Mononuclear cell (primary cell): ENCODE results near the gene TUBAL3. TPM values are rescaled to one million over a fixed set of nuclear protein-coding genes. Genes with fewer than 3 reads are reported as not detected.
"Not testable (repeated sequence)": the region's sequence is repeated elsewhere in the genome, so short reads cannot be mapped to it uniquely, and the experiment has no call there.

Source experiments
- H3K27me3 ChIP-seq: 2 replicates; pipeline ENCODE4 v1.6.0; 2011; ENCODE audit warnings: low read length, control low read depth; ENCODE audit not compliant: insufficient read depth
- H3K4me1 ChIP-seq: 2 replicates; pipeline ENCODE4 v1.5.1; 2011; ENCODE audit warnings: mild to moderate bottlenecking, low read length, control low read depth; ENCODE audit not compliant: insufficient read depth
- H3K4me3 ChIP-seq: 2 replicates; pipeline ENCODE4 v1.5.1; 2011; ENCODE audit warnings: mild to moderate bottlenecking, low read length, moderate library complexity
- H3K9me3 ChIP-seq: 2 replicates; pipeline ENCODE4 v1.5.1; 2011; ENCODE audit warnings: low read depth, mild to moderate bottlenecking, control low read depth, low read length
- total RNA-seq: library from RNA; depleted of rRNA; stranded (reverse); fragments of >200 nt; gene quantifications from one replicate; pipeline ENCODE4 v1.2.3, GENCODE V29; 2012

TUBAL3 gene
- total RNA-seq, 1 donor = not detected

DNA sequence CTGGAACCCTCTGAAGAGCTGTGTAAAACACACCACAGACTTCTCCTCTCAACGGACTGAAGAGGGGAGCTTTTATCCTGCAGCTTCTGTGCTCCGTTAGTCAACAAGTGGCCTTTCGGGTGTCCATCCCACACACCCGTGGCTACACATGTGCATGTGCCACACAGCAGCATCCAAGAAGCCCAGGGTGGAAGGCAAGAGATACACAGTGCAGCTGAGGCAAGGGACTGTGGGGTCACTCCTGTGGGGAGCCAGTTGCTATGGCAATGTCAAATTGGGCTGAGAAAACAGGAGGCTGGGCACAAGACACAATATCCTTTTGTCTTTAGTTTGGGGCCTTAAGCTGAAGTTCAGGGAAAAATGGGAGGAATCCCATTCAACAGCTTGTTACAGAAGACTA, 36.5 kb upstream of the TUBAL3 start:
- no peaks in the 10 kb centered on the region for H3K27me3 ChIP-seq
- no peaks in the 10 kb centered on the region for H3K9me3 ChIP-seq
- no peak overlapping the region for H3K4me3 ChIP-seq
- H3K4me1 ChIP-seq = peaks cover 1% of the 10 kb centered on the region

GRCh38 chr10:5440206-5440605, 35.6 kb upstream of the TUBAL3 start:
- Histone ChIP-seq H3K27me3 (no peaks in the 10 kb centered on the region), H3K9me3 (no peaks in the 10 kb centered on the region), H3K4me1 (no peaks in the 10 kb centered on the region), H3K4me3 (no peak overlapping the region)

- no peaks in the 10 kb centered on the region for H3K4me1 ChIP-seq
- no peak overlapping the region for H3K4me3 ChIP-seq
- no peaks in the 10 kb centered on the region for H3K9me3 ChIP-seq
- H3K27me3 ChIP-seq = no peaks in the 10 kb centered on the region
Observed at GRCh38 chr10:5435328-5435727, 30.7 kb upstream of the TUBAL3 start.

GRCh38 chr10:5434017-5434753, 29.6 kb upstream of the TUBAL3 start:
- H3K9me3 ChIP-seq = no peaks in the 10 kb centered on the region
- no peak overlapping the region for H3K4me3 ChIP-seq
- H3K4me1 ChIP-seq = no peaks in the 10 kb centered on the region
- no peaks in the 10 kb centered on the region for H3K27me3 ChIP-seq

- Histone ChIP-seq H3K4me3 (no peak overlapping the region), H3K9me3 (no peaks in the 10 kb centered on the region), H3K27me3 (no peaks in the 10 kb centered on the region), H3K4me1 (no peaks in the 10 kb centered on the region)
Observed at GRCh38 chr10:5433182-5433581, 28.6 kb upstream of the TUBAL3 start.

GRCh38 chr10:5428133-5428532, 23.5 kb upstream of the TUBAL3 start:
- Histone ChIP-seq H3K27me3 (no peaks in the 10 kb centered on the region), H3K4me1 (no peaks in the 10 kb centered on the region), H3K9me3 (no peaks in the 10 kb centered on the region), H3K4me3 (no peak overlapping the region)

DNA sequence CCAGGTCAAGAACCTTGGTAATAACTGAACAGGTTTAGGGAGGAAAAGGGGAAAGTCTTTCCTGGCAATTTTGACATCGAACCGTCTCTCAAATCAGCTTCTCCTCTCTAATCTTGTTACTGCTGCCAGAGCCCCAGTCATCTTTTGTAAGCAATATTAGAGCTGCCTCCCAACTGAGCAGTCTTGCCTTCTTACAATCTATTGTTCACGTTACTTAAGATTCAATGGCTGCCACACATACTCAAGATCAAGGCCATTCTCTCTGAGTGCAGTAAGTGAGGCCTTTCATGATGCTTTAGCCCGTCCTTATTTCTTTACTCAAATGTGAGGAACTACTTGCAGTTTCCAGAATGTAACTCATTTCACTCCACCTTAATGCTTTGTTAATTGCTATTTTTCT, 20.1 kb upstream of the TUBAL3 start:
- Histone ChIP-seq H3K4me3 (no peak overlapping the region), H3K9me3 (no peaks in the 10 kb centered on the region), H3K4me1 (no peaks in the 10 kb centered on the region), H3K27me3 (no peaks in the 10 kb centered on the region)

- Histone ChIP-seq H3K4me3 (no peak overlapping the region), H3K27me3 (no peaks in the 10 kb centered on the region), H3K4me1 (no peaks in the 10 kb centered on the region), H3K9me3 (peaks cover 8% of the 10 kb centered on the region)
Observed at GRCh38 chr10:5423771-5424170, 19.1 kb upstream of the TUBAL3 start.

GRCh38 chr10:5419466-5420094, 15.0 kb upstream of the TUBAL3 start:
- Histone ChIP-seq H3K4me1 (no peaks in the 10 kb centered on the region), H3K27me3 (no peaks in the 10 kb centered on the region), H3K9me3 (peaks cover 13% of the 10 kb centered on the region), H3K4me3 (no peak overlapping the region)

GRCh38 chr10:5418584-5418983, 14.0 kb upstream of the TUBAL3 start:
- Histone ChIP-seq H3K9me3 (peaks cover 13% of the 10 kb centered on the region), H3K4me1 (no peaks in the 10 kb centered on the region), H3K4me3 (no peak overlapping the region), H3K27me3 (no peaks in the 10 kb centered on the region)

DNA sequence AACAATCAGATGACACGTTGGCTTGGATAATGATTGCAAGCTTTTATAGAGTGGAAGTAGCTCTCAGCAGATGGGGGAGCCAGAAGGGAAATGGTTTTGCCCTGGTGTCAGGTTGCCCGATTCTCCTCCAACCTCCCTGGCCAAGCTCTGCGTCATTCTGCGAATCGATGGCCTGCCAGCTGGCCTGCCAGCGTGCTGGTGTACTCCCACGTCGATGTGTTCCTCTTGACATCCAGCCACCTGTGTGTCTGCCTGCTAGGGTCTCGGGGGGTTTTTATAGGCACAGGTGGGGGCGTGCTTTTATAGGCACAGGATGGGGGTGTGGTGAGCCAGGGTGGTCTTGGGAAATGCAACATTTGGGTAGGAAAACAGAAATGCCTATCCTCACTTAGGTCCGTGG, 12.4 kb upstream of the TUBAL3 start:
- peaks cover 13% of the 10 kb centered on the region for H3K9me3 ChIP-seq
- no peak overlapping the region for H3K4me3 ChIP-seq
- no peaks in the 10 kb centered on the region for H3K27me3 ChIP-seq
- peaks cover 8% of the 10 kb centered on the region for H3K4me1 ChIP-seq

DNA sequence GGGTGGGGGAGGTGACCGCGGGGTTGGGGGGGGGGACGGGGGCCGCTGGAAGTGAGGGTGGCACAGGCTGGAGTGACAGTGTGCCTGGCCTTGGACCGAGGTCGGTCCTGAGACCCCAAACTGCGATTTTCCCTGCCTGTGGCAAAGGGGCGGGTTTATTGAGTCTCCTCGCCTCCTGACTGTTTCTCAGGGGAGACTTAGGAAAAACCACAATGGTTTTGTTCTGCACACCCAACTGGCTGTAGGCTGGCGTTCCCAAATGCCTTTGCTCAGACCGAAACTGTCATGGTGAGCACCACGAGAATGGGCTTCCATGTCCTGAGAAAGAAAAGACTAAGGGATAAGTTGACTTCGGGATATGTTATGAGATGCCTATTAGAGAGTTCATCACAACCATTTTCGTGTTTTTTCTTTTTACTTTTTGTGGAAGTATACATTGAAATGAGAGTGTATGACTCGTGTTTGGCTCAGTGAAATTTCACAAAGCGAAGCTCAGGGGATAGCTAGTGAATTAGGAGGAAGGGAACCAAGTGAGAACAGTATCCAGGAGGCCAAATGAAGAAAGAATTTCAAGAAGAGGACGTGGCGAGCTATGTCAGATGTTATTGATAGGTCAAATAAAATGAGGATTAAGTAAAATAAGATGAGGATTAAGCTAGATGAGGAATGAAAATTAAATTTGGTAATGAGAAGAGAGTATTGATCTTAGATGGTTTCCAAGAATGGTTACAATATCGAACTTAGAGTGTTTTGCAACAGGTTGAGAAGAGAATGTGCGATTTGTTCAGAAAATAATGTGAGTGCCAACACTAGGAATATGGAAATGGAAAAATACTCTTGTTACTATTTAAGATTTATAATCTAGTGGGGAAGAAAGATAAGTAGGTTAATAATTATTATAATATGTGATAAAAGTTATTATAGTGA, 8.6 kb upstream of the TUBAL3 start:
- Histone ChIP-seq H3K4me3 (peak overlapping the region; percentile 42), H3K9me3 (peaks cover under 1% of the 10 kb centered on the region), H3K4me1 (peaks cover 9% of the 10 kb centered on the region), H3K27me3 (peaks cover 16% of the 10 kb centered on the region)

- H3K4me1 ChIP-seq = peaks cover 9% of the 10 kb centered on the region
- no peaks in the 10 kb centered on the region for H3K9me3 ChIP-seq
- peaks cover 16% of the 10 kb centered on the region for H3K27me3 ChIP-seq
- peak within 1 kb of the TSS; percentile 59 for H3K4me3 ChIP-seq
Observed at GRCh38 chr10:5412277-5412941, 7.8 kb upstream of the TUBAL3 start, which contains the start of gene NET1. TSS of gene NET1 (plus strand) at chr10:5412557. CDS start at chr10:5412693, 136 bp downstream.

DNA sequence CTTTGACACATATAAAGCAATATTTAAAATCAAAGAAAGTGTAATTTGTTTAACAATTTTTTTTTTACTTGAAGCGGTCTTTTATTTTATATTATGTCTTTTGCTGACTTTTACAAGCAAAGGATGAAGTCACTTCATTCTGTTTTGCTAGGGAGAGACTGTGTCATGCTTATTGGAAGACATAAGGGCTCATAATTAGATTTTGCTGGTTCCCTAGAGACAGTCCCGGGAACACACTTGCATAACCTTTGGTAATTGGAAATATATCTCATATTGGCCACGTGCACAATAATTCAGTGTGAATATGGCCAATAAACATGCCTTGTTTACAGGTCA, 7.3 kb upstream of the TUBAL3 start:
- peak overlapping the region; percentile 59 for H3K4me3 ChIP-seq
- H3K4me1 ChIP-seq = peaks cover 9% of the 10 kb centered on the region
- H3K9me3 ChIP-seq = no peaks in the 10 kb centered on the region
- peaks cover 16% of the 10 kb centered on the region for H3K27me3 ChIP-seq

GRCh38 chr10:5410787-5411186, 6.2 kb upstream of the TUBAL3 start:
- H3K27me3 ChIP-seq = peaks cover 16% of the 10 kb centered on the region
- not testable (repeated sequence) for H3K9me3 ChIP-seq, H3K4me1 ChIP-seq, H3K4me3 ChIP-seq
